Panc1 (cell line): Measurements from ENCODE around the gene MROH2A.

Source experiments
- POLR2AphosphoS5 ChIP-seq: IDR thresholded peaks from 2 replicates; pipeline ENCODE4 v1.6.1; 2012; ENCODE audit warnings: mild to moderate bottlenecking, low read depth, low read length, moderate library complexity
- SIN3A ChIP-seq: IDR thresholded peaks from 2 replicates; pipeline ENCODE4 v1.6.1; 2012; ENCODE audit warnings: low read depth, mild to moderate bottlenecking, low read length, moderate library complexity, borderline replicate concordance; ENCODE audit not compliant: insufficient read depth
- TF ChIP-seq, protein P1 (sequence below): fragments of 450-650 bp; IDR thresholded peaks from 2 replicates; pipeline ENCODE4 v1.5.1; 2017; ENCODE audit warnings: mild to moderate bottlenecking

DNA sequence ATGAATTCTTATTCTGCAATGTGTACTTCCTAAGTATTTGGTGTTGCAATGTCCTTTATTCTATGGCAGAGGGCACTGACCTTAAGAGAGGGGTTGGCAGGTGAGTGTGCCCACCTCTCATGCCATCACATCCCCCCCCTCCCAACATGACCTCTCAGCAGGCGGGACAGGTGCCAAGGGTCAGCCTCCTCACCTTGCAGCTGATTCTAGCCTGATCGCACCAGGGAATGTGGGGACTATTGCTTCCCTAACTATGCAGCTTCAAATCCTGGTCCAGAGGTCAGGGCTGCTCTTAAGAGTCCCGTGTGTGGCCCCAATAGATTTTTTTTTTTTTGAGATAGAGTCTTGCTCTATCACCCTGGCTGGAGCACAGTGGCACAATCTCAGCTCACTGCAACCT is 66.7 kb downstream of the MROH2A start:
- TF ChIP-seq, protein P1, sequence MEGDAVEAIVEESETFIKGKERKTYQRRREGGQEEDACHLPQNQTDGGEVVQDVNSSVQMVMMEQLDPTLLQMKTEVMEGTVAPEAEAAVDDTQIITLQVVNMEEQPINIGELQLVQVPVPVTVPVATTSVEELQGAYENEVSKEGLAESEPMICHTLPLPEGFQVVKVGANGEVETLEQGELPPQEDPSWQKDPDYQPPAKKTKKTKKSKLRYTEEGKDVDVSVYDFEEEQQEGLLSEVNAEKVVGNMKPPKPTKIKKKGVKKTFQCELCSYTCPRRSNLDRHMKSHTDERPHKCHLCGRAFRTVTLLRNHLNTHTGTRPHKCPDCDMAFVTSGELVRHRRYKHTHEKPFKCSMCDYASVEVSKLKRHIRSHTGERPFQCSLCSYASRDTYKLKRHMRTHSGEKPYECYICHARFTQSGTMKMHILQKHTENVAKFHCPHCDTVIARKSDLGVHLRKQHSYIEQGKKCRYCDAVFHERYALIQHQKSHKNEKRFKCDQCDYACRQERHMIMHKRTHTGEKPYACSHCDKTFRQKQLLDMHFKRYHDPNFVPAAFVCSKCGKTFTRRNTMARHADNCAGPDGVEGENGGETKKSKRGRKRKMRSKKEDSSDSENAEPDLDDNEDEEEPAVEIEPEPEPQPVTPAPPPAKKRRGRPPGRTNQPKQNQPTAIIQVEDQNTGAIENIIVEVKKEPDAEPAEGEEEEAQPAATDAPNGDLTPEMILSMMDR: no peak
- TF ChIP-seq POLR2AphosphoS5: no peak
- TF ChIP-seq SIN3A: no peak
